Fibroblast of mammary gland (primary cell): ENCODE measurements around the gene GNAQ.
A peak's percentile ranks its signal among the peaks of the same experiment; 100 is the strongest.

Experiments
- DNase-seq: peaks from one replicate; pipeline ENCODE4 v3.0.0-alpha.2; 2010; ENCODE audit warnings: low read depth
- H3K4me3 ChIP-seq: 2 replicates; pipeline ENCODE4 v1.5.1; 2011; ENCODE audit warnings: low read depth, mild to moderate bottlenecking, low read length, moderate library complexity; ENCODE audit not compliant: control insufficient read depth
- TF ChIP-seq, protein P1 (sequence below): conservative IDR thresholded peaks from 2 replicates; pipeline ENCODE4 v1.5.1; 2011; ENCODE audit warnings: low read depth, low read length, inconsistent platforms; ENCODE audit not compliant: control insufficient read depth, insufficient read depth

GNAQ gene

GRCh38 chr9:77798140-77798539 is 233.5 kb downstream of the GNAQ start:
- H3K4me3 ChIP-seq: no peak overlapping the region
- TF ChIP-seq, protein P1, sequence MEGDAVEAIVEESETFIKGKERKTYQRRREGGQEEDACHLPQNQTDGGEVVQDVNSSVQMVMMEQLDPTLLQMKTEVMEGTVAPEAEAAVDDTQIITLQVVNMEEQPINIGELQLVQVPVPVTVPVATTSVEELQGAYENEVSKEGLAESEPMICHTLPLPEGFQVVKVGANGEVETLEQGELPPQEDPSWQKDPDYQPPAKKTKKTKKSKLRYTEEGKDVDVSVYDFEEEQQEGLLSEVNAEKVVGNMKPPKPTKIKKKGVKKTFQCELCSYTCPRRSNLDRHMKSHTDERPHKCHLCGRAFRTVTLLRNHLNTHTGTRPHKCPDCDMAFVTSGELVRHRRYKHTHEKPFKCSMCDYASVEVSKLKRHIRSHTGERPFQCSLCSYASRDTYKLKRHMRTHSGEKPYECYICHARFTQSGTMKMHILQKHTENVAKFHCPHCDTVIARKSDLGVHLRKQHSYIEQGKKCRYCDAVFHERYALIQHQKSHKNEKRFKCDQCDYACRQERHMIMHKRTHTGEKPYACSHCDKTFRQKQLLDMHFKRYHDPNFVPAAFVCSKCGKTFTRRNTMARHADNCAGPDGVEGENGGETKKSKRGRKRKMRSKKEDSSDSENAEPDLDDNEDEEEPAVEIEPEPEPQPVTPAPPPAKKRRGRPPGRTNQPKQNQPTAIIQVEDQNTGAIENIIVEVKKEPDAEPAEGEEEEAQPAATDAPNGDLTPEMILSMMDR: no peak
- DNase-seq: no peak

DNA sequence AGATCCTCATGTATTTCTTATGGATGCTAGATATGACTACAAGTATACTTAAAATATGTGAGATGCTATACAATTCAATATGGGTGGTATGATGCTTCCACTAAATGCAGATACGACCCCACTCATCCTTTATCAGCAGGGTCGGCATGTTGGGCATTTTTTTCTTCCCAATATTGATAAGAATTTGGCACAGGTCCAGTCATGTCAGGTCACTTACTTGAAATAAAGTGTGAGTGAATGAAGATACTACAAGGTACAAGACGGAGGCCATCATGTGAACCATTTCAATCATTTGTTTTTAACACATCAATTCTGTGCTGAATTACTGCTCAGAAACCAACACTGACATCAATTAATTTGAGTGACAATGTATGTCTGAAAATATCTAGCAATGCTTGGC is 236.6 kb downstream of the GNAQ start:
- no peak overlapping the region for H3K4me3 ChIP-seq
- DNase-seq: no peak
- TF ChIP-seq, protein P1: no peak

DNA sequence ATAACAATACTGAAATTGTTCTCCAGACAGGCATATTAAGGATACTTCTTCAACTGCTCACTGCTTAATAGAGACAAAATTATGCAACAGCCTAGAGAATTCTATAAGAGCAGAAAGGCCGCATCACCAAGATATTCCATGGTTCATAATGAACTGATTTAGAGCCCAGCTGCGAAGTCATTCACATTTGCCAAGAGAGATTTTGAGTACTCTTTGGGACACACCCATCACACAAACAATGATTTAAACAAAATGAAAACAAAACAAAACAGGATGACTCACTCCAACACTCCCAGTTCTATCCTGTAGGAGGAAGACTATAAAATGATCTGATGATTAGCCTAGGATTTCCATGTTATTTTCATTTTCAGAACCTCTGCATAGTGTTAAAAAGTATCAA is 237.8 kb downstream of the GNAQ start:
- TF ChIP-seq, protein P1: peak; percentile 34
- DNase-seq: peak; percentile 73
- no peak overlapping the region for H3K4me3 ChIP-seq

DNA sequence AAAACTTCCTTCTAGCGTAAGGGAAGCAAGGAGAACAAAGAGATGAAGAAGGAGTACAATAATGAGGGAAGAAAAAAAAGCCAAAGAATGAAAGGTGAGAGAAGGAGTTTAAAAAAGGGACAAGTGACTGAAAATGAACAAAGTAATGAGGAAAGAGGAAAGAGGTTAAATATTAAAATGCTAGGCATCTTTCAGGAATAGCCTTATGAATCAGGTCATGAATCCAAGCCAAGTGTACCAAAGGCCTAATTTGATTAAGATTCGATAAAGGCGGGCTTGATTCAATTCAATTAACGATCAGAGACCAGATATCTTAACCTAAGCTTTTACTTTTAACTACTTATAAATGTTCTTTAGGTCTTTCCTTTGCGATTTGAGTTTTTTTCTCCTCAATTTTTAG is 241.7 kb downstream of the GNAQ start:
- H3K4me3 ChIP-seq: no peak overlapping the region
- DNase-seq: no peak
- TF ChIP-seq, protein P1: no peak

- no peak for DNase-seq
- H3K4me3 ChIP-seq: no peak overlapping the region
- TF ChIP-seq, protein P1: no peak
These were observed 246.3 kb downstream of the GNAQ start for GRCh38 chr9:77785341-77785740.

- no peak for DNase-seq
- TF ChIP-seq, protein P1: no peak
- no peak overlapping the region for H3K4me3 ChIP-seq
These were observed 248.1 kb downstream of the GNAQ start for GRCh38 chr9:77783518-77783917.

- DNase-seq: no peak
- TF ChIP-seq, protein P1: no peak
- H3K4me3 ChIP-seq: no peak overlapping the region
These were observed 252.6 kb downstream of the GNAQ start for GRCh38 chr9:77779010-77779409.
